Ovary (tissue), 9 donors: ENCODE measurements around the gene TTLL3. TPM values are rescaled to one million over a fixed set of nuclear protein-coding genes. Genes with fewer than 3 reads are reported as not detected.

Experiments
- DNase-seq, 5 donors: peaks; one replicate each; pipeline ENCODE4 v3.0.0-alpha.2; 2019 to 2020
- H3K27ac ChIP-seq, 2 donors: fragments of 200-600 bp; one replicate each; pipeline versions ENCODE4 v1.5.1 to v1.8.0; 2019 to 2022
- H3K27me3 ChIP-seq: fragments of 200-600 bp; one replicate; pipeline ENCODE4 v1.8.0; 2022
- H3K36me3 ChIP-seq: fragments of 200-600 bp; sonication (generic); one replicate; pipeline ENCODE4 v1.5.1; 2019
- H3K4me1 ChIP-seq: one replicate; pipeline ENCODE4 v1.8.1; 2013; ENCODE audit warnings: mild to moderate bottlenecking, moderate library complexity; ENCODE audit not compliant: insufficient read depth
- H3K4me3 ChIP-seq: fragments of 200-600 bp; sonication (generic); one replicate; pipeline ENCODE4 v1.5.1; 2017
- H3K9me3 ChIP-seq, 2 donors: fragments of 200-600 bp in 1 of 2; sonication (generic) in 1 of 2; one replicate each; pipeline versions ENCODE4 v1.5.1 to v1.8.1; 2013 to 2019; ENCODE audit warnings: mild to moderate bottlenecking in 1 of 2, moderate library complexity in 1 of 2
- CTCF ChIP-seq, 3 donors: fragments of 450-650 bp in 2 of 3; fragments of 200-600 bp in 1 of 3; IDR thresholded peaks; one replicate each; pipeline versions ENCODE4 v1.5.1 to v1.8.0; 2016 to 2022; ENCODE audit warnings: antibody characterized with exemption in 3 of 3, mild to moderate bottlenecking in 1 of 3
- EP300 ChIP-seq: sonication (generic); formaldehyde crosslinking; IDR thresholded peaks from one replicate; pipeline ENCODE4 v1.6.1; 2017; ENCODE audit warnings: antibody characterized with exemption
- POLR2A ChIP-seq: fragments of 450-650 bp; IDR thresholded peaks from one replicate; pipeline ENCODE4 v1.6.1; 2017; ENCODE audit warnings: antibody characterized with exemption, mild to moderate bottlenecking, moderate library complexity
- WGBS, 3 donors: extraction: QIAGEN DNeasy Blood & Tissue Kit in 1 of 3; methylation state at CpG; one replicate each; pipeline versions ENCODE4 v1.1.5 to v1.1.7; 2013 to 2017; 5-methylcytosine and 5-hydroxymethylcytosine counted together
- intact Hi-C, 4 donors: fragments of 100-400 bp; cut with DNase I; formaldehyde crosslinking; loops; one replicate each; pipeline versions ENCODE4 v1.11.0 to v1.15.1; 2022 to 2023
- polyA plus RNA-seq, 2 donors: library from polyadenylated mRNA; stranded (reverse); fragments of 200-250 nt in 1 of 2; fragments of 350-450 nt in 1 of 2; fragmentation: Illumina TruSeq in 1 of 2; extraction: RNeasy Lipid Tissue Mini Kit (QIAGEN cat#74804) in 1 of 2; gene quantifications; one replicate each; pipeline ENCODE4 v1.2.3, GENCODE V29; 2013 to 2014
- total RNA-seq, 7 donors: library from RNA; depleted of rRNA in 2 of 7; stranded (reverse); fragments of >200 nt in 2 of 7; fragmentation: NEBNext Ultra II Directional in 3 of 7; extraction: Animal tissue kit (Norgen Biotek cat#: 25700) in 3 of 7; gene quantifications; one replicate each; pipeline versions ENCODE4 v1.1.0 to v1.2.4, GENCODE V29; 2016 to 2023
- donor health status: DM: no; HTN: no; CAD: no; lungs with moderate emphysema.
- donor health status: DM: no; HTN: no; CAD: no.
- donor health status: Bipolar disorder and iron deficiency.
- donor health status: DM: yes; HTN: yes; CAD: no.
- donor health status: DM: no; HTN: no; CAD: no.
- donor health status: DM: yes; HTN: yes; CAD: no.

The TTLL3 gene
- total and polyA plus RNA-seq, 9 donors: 43.0 to 94.4 (median 62.0) TPM

GRCh38 chr3:9780458-9780812 lies 29.6 kb upstream of the TTLL3 start:
- Histone ChIP-seq H3K27me3 (no peaks in the 10 kb centered on the region), H3K27ac (peak overlapping the region in 1 of 2 donors; percentile 20), H3K4me3 (no peak overlapping the region), H3K36me3 (no peaks in the 10 kb centered on the region), H3K4me1 (no peaks in the 10 kb centered on the region), H3K9me3 (no peaks in the 10 kb centered on the region)
- DNase-seq: peak in 1 of 5 donors; percentile 36
- TF ChIP-seq CTCF (IDR thresholded peaks at IDR 0.05): no peak
- TF ChIP-seq POLR2A: no peak
- TF ChIP-seq EP300: no peak
- WGBS, 3 donors: 85 to 91% (median 86%) methylated on average over 10 of the region's 10 CpGs
- intact Hi-C loops: no loop called here

GRCh38 chr3:9780910-9781309 lies 29.2 kb upstream of the TTLL3 start:
- no peak overlapping the region for H3K27ac ChIP-seq
- TF ChIP-seq POLR2A: no peak
- TF ChIP-seq EP300: no peak
- TF ChIP-seq CTCF (IDR thresholded peaks at IDR 0.05): no peak
- no peaks in the 10 kb centered on the region for H3K4me1 ChIP-seq
- no peaks in the 10 kb centered on the region for H3K36me3 ChIP-seq
- WGBS, 3 donors: 81 to 93% (median 85%) methylated on average over 4 of the region's 4 CpGs
- intact Hi-C loops: no loop called here
- no peaks in the 10 kb centered on the region for H3K27me3 ChIP-seq
- H3K9me3 ChIP-seq: no peaks in the 10 kb centered on the region
- DNase-seq: peak in 1 of 5 donors; percentile 0
- no peak overlapping the region for H3K4me3 ChIP-seq

GRCh38 chr3:9781551-9781950 lies 28.5 kb upstream of the TTLL3 start:
- no peak for TF ChIP-seq CTCF (IDR thresholded peaks at IDR 0.05)
- no peak for TF ChIP-seq EP300
- no peak for TF ChIP-seq POLR2A
- intact Hi-C loops: no loop called here
- H3K4me3 ChIP-seq: no peak overlapping the region
- H3K9me3 ChIP-seq: no peaks in the 10 kb centered on the region
- WGBS, 3 donors: 20 to 33% (median 26%) methylated on average over 1 of the region's 1 CpG
- H3K4me1 ChIP-seq: no peaks in the 10 kb centered on the region
- H3K27me3 ChIP-seq: no peaks in the 10 kb centered on the region
- no peaks in the 10 kb centered on the region for H3K36me3 ChIP-seq
- peak in 1 of 5 donors; percentile 9 for DNase-seq
- H3K27ac ChIP-seq: no peak overlapping the region

GRCh38 chr3:9781978-9782603 lies 28.0 kb upstream of the TTLL3 start:
- no peak for TF ChIP-seq POLR2A
- TF ChIP-seq CTCF (IDR thresholded peaks at IDR 0.05): no peak
- TF ChIP-seq EP300: no peak
- peak in 1 of 5 donors; percentile 0 for DNase-seq
- WGBS, 3 donors: 71 to 76% (median 73%) methylated on average over 3 of the region's 3 CpGs
- Histone ChIP-seq H3K27ac (no peak overlapping the region), H3K4me3 (no peak overlapping the region), H3K27me3 (no peaks in the 10 kb centered on the region), H3K9me3 (no peaks in the 10 kb centered on the region), H3K4me1 (no peaks in the 10 kb centered on the region), H3K36me3 (no peaks in the 10 kb centered on the region)
- intact Hi-C loops: no loop called here
